ENCODE measurements around the gene HUWE1.
"Not testable (repeated sequence)": the region's sequence is repeated elsewhere in the genome, so short reads cannot be mapped to it uniquely, and the experiment has no call there.

HUWE1 gene

DNA sequence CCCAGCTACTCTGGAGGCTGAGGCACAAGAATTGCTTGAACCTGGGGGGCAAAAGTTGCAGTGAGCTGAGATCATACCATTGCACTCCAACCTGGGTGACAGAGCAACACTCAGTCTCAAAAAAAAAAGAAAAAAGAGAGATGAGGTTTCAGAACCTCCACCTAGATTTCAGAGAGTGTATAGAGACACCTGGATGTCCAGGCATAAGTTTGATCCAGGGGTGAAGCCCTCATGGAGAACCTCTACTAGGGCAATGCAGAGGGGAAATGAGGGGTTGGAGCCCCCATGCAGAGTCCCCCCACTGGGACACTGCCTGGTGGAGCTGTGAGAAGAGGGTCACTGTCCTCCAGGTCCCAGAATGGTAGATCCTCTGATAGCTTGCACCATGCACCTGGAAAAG is 159.5 kb downstream of the HUWE1 start:
- no peak for DNase-seq (ENCODE audit: low read depth)

DNA sequence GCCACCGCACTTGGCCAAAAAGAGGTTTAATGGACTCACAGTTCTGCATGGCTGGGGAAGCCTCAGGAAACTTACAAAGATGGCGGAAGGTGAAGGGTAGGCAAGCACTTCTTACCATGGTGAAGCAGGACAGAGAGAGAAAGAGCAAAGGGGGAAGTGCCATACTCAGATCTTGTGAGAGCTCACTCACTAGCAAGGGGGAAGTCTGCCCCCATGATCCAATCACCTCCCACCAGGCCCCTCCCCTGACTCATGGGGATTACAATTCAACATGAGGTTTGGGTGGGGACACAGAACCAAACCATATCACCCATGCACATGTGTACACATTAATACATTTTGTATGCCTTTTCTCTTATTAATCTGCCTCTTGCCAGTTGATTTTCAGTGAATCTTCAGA is 175.2 kb downstream of the HUWE1 start:
- no peak for DNase-seq (ENCODE audit: low read depth)

DNA sequence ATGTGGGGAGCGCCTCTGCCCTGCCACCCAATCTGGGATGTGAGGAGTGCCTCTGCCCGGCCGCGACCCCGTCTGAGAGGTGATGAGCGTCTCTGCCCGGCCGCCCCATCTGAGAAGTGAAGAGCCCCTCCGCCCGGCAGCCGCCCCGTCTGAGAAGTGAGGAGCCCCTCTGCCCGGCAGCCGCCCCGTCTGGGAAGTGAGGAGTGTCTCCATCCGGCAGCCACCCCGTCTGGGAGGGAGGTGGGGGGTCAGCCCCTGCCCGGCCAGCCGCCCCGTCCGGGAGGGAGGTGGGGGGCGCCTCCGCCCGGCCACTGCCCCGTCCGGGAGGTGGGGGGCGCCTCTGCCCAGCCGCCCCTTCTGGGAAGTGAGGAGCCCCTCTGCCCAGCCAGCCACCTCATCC is 182.5 kb downstream of the HUWE1 start:
- DNase-seq (ENCODE audit: low read depth): not testable (repeated sequence)

DNA sequence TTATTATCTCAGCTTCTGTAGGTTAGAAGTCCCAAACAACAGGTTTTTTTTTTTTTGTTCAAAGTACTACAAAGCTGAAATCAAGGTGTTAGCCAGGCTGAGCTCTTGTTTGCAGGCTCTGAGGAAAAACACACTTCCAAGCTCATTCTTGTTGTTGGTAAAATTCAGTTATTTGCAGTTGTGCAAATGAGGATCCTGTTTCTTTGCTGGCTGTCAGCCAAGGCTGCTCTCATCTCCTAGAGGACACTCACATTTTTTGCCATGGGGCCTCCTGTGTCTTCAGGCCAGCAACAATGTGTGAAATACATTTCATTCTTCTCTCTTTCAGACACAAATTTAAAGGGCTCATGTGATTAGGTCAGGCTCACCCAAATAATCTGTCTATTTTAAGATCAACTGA is 192.1 kb downstream of the HUWE1 start:
- no peak for DNase-seq (ENCODE audit: low read depth)

DNA sequence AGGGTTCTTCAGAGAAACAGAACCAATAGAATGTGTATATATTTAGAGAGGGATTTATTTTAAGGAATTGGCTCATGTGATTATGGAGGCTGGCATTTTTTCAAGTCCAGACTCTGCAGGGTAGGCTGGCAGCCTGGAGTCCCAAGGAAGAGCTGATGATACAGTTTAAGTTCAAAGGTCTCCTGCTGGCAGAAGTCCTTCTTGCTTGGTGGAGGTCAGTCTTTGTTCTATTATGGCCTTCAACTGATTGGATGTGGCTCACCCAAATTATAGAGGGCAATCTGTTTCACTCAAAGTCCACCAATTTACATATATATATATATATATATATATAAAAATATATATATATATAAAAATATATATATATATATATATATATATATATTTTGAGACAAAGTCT is 200.2 kb downstream of the HUWE1 start:
- DNase-seq (ENCODE audit: low read depth): no peak

DNA sequence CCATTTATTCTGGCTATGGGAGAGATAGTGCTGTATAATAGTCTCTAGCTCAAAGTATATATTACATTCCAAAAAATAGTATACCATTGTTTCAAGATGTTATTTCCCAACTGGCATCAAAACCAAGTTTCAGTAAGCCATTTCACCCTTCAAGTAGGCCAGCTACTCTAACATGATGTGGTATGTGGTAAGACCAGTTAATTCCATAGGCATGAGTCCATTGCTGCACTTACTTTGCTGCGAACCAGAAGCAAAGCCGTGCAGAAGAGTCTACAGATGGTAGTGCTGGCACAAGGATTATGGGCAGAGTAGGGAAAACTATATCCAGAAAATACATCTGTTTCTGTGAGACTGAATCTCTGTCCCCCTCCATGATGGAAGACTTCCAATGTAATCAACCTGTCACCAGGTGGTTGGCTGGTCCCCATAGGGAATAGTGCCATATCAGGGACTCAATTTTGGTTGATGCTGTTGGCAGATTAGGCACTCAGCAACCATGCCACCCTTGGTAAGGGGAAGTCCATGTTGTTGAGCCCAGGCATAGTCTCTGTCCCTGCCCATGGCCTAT is 202.6 kb downstream of the HUWE1 start:
- no peak for DNase-seq (ENCODE audit: low read depth)

DNA sequence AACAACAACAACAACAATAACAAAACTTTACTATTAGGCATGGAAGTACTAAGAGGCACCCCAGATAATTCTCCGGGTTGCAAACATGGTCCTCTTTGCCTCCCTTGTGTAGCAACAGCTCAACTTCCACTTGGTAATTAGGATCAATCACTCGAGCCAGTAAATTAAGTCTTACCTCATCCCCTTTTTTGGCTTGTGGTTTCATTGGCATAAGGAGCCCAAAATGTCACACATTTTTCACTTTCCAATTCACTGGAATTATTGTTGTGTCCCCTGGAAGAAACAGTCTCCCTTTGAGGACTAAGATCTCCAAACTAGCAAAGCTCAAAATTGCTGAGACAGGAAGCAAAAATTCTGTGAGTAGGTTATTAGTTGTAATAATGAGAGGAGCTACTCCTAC is 203.1 kb downstream of the HUWE1 start:
- no peak for DNase-seq (ENCODE audit: low read depth)
